CD4-positive, alpha-beta T cell treated with Interleukin-1 beta for 1 hour (primary cell): ENCODE measurements around the gene TMEM14A.
"Not testable (repeated sequence)": the region's sequence is repeated elsewhere in the genome, so short reads cannot be mapped to it uniquely, and the experiment has no call there.

Source experiments
- DNase-seq, 2 donors: peaks; one replicate each; pipeline ENCODE4 v3.0.0-alpha.2; 2020 to 2022

The TMEM14A gene

GRCh38 chr6:52661551-52661950 is 9.4 kb upstream of the TMEM14A start:
- DNase-seq: no peak

- DNase-seq: no peak
Measured at GRCh38 chr6:52662031-52662430, 8.9 kb upstream of the TMEM14A start.

- peak; percentile 62 to 71 for DNase-seq
Measured at GRCh38 chr6:52663120-52663935, 7.6 kb upstream of the TMEM14A start.

DNA sequence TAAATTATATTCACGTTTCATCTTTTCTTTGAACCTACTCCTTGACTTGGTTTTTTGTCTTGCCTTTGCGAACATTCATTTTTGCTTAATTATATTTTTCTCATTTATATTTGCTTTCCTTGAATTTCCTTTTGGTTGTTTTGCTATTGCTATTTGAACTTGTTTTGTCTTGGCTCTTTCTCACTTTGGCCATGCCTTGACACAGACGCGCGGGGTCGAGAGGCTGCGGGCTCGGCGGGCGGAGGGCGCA is 7.1 kb upstream of the TMEM14A start:
- DNase-seq: no peak

DNA sequence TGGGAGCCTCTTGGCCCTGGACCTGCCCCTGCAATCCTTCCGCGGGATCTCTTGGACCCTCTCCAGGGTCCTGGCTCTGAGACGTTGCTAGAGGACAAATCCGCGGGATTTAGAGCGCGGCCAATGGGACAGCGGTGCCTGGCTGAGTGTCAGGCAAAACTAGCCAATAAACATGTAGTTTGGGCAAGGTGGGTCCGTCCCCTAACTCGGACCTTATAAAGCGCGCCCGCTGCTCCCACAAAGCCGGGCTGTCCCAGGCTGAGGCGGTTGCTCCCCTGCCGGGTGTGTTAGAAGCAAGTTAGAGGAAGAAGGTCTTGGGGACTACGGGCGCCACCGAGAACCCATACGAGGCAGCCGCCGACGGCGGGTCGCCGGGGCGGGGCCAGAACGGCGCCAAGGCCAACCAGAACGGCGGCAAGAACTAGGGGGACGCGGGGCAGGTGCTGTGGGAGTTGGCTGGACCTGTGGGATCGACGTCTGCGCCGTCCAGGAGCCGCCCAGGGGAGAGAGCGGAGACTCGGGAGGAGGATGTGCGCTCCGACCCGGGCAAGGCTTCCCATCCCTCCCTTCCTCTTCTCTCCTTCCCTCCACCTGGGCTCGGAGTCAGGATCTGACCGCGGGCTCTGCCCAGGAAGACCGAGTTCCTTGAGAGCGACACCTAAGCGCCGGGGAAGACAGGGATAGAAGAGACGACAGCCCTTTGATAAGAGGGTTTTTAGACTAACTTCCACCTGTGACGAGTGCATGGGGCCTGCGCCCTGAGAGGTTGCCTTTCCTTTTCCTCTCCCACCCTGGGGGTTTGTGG is 6.5 kb upstream of the TMEM14A start:
- DNase-seq: peak; percentile 61 to 66

DNA sequence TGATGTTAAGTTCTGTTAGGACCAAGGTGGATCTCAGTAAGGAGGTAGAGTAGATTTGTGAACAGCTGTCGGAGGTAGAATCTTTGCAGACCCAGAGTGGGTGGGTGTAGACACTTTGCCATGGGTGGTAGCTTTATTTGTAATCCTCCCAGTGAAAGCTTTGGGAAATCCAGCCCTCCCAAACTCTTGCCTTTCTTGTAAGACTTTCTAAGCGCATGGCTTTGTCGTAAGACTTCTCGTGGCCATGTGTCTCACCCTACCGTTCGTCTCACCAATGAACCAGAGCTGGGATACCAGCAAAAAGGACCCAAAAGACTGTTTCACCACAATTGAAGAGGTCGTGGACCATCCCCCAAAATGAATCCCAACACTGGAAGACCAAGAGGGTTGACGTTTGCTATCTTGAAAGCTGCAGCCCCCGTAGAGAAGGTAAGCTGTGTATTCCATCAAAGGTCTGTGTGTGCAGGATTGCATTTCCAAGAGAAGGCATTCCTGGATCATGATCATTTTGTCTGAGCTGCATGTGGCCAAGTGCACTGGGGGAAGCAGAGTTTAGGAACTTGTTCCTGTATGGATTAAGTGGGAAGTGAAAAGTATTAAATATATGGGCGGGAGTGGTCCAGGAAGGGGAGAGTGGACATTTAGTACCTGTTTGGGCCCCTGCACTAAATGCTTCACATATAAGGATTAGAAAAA is 5.8 kb upstream of the TMEM14A start:
- DNase-seq: no peak

- DNase-seq: no peak
Measured at GRCh38 chr6:52666071-52666470, 4.8 kb upstream of the TMEM14A start.

GRCh38 chr6:52666523-52666922 is 4.4 kb upstream of the TMEM14A start:
- DNase-seq: no peak

DNA sequence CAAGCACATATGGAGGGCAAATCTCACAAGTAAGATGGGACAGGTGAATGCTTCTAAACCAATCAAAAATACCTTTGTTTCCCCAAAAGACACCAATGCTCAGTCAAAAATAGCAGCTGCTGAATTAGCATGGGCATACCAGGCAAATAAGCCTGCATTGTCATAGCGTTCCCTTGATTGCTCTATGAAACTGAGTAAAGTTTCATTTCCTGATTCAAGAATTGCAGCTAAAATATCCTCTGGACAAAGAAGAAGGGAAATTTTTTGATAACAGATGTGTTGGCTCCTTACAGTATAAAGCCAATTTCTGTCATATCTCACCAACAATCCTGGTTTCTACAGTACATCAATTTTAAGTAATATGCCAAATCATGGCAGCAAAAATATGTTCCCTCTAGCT is 3.3 kb upstream of the TMEM14A start:
- no peak for DNase-seq

DNA sequence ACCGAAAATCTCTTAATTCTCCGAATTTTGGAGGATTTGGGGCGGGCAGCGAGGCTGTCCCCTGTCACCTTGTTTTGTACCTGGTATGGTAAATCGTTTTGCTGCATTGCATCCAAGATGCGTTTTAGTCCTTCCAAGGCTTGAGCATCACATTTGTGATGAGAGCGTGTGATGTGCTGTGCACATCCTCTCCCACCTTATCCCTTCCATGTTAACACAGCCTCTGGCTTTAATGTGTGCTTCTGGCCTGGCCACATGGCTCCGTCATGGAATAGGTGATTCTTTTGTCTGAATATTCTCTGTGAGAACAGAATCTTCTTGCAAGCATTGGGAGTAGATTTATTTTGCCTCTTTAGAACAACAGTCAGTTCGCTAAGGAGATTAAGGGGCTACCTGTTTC is 763 bp downstream of the TMEM14A start:
- DNase-seq: no peak

GRCh38 chr6:52672412-52673025 is 1.6 kb downstream of the TMEM14A start:
- no peak for DNase-seq

DNA sequence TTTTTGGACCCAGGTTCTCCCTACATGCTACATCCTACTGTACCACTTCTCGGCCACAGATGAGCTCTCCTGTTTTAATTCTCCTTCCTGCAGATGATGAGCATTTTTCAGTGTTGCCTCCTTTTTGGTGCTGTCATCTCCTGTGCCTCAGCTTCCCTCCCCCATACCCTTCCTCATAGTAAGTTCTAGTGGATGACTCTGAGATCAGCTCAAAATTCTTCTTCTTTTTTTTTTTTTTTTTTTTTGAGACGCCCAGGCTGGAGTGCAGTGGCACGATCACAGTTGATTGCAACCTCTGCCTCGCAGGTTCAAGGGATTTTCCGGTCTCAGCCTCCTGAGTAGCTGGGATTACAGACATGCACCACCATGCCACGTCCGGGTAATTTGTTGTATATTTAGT is 3.8 kb downstream of the TMEM14A start:
- no peak for DNase-seq

DNA sequence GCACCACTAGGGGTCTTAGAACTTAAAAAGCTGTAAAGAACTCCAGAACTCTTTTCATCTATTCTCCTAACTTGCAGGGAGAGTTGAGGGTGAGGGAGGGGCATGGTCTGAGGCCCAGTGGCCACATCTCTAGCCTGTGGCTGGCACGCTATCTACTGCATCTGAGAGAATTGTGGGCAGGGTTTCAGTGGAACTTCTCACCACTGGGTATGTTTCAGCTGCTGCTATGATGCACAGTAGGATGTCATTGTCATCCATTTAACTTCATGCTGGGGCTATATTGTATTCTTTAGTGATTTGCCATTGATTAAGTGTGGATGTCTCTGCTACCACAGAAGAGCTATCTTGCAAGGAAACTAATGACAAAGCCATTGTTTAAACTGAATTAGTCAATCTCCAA is 4.5 kb downstream of the TMEM14A start:
- no peak for DNase-seq

DNA sequence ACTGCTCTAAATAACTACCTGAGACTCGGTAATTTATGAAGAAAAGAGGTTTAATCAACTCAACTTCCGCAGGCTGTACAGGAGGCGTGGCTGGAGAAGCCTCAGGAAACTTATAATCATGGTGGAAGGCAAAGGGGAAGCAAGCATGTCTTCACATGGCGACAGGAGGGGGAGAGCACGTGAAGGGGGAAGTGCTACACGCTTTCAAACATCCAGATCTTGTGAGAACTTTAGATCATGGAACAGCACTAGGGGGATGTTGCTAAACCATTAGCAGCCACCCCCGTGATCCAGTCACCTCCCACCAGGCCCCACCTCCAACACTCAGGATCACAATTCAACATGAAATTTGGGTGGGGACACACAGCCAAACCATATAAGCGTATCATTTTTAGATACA is 5.7 kb downstream of the TMEM14A start:
- DNase-seq: not testable (repeated sequence)

GRCh38 chr6:52681416-52681815 is 10.5 kb downstream of the TMEM14A start:
- DNase-seq: no peak

GRCh38 chr6:52686878-52687699 is 16.2 kb downstream of the TMEM14A start:
- no peak for DNase-seq

GRCh38 chr6:52689857-52690256 is 18.9 kb downstream of the TMEM14A start:
- DNase-seq: no peak

DNA sequence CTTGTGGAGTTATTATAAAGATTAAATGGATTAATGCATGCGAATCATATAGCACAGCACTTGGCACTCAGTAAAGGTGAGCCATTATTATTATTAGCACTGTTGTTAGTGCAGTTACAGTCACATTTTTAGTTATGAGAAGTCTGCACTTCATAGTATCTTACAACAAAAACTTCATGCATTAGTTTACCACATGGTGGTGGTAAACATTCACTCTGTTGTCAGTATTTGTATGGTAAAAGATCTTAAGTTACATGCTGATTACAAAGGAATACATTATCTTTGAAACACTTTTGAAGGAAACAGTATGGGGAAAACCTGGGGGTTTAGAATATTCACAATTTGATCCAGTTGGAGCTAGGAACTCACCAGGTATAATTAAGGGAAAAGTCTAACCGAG is 20.8 kb downstream of the TMEM14A start:
- DNase-seq: no peak

DNA sequence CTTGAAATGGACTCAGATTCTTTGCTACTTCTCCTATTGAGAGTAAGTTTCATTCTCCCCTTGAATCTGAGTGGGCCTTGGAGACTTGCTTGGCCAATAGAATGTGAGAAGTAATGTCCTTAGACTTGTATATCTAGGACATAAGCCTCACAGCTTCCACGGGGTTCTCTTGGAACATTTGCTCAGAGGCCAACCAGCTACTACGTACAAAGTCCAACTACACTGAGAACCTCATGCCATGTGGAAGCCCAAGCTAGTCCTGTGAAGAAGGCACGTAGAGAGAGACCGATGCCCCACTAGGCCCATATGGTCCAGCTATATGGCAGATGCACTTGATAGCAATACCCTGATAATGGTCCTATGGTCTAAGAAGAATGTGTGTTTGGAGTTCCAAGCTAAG is 22.9 kb downstream of the TMEM14A start:
- no peak for DNase-seq

DNA sequence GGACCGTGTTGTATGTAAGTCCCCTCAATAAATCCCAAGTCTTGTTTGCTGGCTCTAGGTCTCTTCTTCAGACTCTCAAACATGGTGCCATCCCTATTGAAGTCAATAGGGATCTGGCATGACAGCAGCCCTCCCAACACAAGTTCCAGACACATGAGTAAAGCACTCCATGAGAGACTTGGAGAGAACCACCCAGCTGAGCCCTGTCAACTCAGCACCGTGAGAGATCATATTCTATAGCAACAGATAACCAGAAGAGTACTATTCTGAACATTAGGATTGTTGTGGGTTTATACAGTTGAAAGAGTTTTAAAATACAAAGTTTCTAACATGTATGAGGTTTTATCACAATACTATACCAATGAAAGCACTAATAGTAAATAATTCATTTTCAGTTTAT is 23.5 kb downstream of the TMEM14A start:
- DNase-seq: no peak

- no peak for DNase-seq
Measured at GRCh38 chr6:52696418-52696817, 25.5 kb downstream of the TMEM14A start.

GRCh38 chr6:52697903-52698302 is 27.0 kb downstream of the TMEM14A start:
- DNase-seq: no peak

- no peak for DNase-seq
Measured at GRCh38 chr6:52704060-52704459, 33.1 kb downstream of the TMEM14A start.
